PC-3 (cell line): ENCODE data around the gene SLC25A23.

ENCODE experiments used
- CTCF ChIP-seq: fragments of 300-600 bp; sonication (generic); conservative IDR thresholded peaks from 2 replicates; pipeline ENCODE4 v1.5.1; 2017; ENCODE audit warnings: antibody characterized with exemption, low read depth, mild to moderate bottlenecking, low read length
- EZH2 ChIP-seq: fragments of 300-600 bp; sonication (generic); IDR thresholded peaks from one replicate; pipeline ENCODE4 v1.6.1; 2017; ENCODE audit warnings: antibody characterized with exemption, mild to moderate bottlenecking, low read length; ENCODE audit not compliant: unreplicated experiment

- TF ChIP-seq CTCF (no peak), EZH2 (no peak)
These were observed 24.6 kb upstream of the SLC25A23 start for GRCh38 chr19:6484230-6484629.
